ENCODE data around the gene ABCA13.

GRCh38 chr7:48390388-48391327 is 219.4 kb downstream of the ABCA13 start:
- TF ChIP-seq CTCF (IDR thresholded peaks at IDR 0.05) = no peak
- no peak for TF ChIP-seq POLR2AphosphoS5 (IDR thresholded peaks at IDR 0.05; ENCODE audit: low read depth, low read length)

Data from Panc1 (cell line).